GM23248 (cell line): ENCODE results near the gene KCNC1. TPM values are rescaled to one million over a fixed set of nuclear protein-coding genes. Genes with fewer than 3 reads are reported as not detected.

Experiments
- DNase-seq: peaks from one replicate; pipeline ENCODE4 v3.0.0-alpha.2; 2015
- H2AFZ ChIP-seq: fragments of 200-600 bp; sonication (generic); 2 replicates; pipeline ENCODE4 v1.6.1; 2016; ENCODE audit warnings: antibody characterized with exemption
- H3F3A ChIP-seq: fragments of 200-600 bp; sonication (generic); 2 replicates; pipeline ENCODE4 v1.6.1; 2016; ENCODE audit warnings: mild to moderate bottlenecking, antibody characterized with exemption, mixed run types; ENCODE audit not compliant: insufficient read depth
- H3K27ac ChIP-seq: fragments of 200-600 bp; sonication (generic); 2 replicates; pipeline ENCODE4 v1.5.1; 2016; ENCODE audit warnings: mild to moderate bottlenecking
- H3K27me3 ChIP-seq: fragments of 200-600 bp; sonication (generic); replicated peaks from 2 replicates; pipeline ENCODE4 v1.6.1; 2016; ENCODE audit warnings: mild to moderate bottlenecking; ENCODE audit not compliant: insufficient read depth
- H3K36me3 ChIP-seq: fragments of 200-600 bp; sonication (generic); 2 replicates; pipeline ENCODE4 v1.6.1; 2016; ENCODE audit warnings: low read depth, mild to moderate bottlenecking
- H3K4me1 ChIP-seq: fragments of 200-600 bp; sonication (generic); 2 replicates; pipeline ENCODE4 v1.6.1; 2016; ENCODE audit warnings: mild to moderate bottlenecking; ENCODE audit not compliant: insufficient read depth
- H3K4me2 ChIP-seq: fragments of 200-600 bp; sonication (generic); one replicate; pipeline ENCODE4 v1.6.1; 2016; ENCODE audit warnings: mild to moderate bottlenecking; ENCODE audit not compliant: unreplicated experiment
- H3K4me3 ChIP-seq: fragments of 200-600 bp; sonication (generic); 2 replicates; pipeline ENCODE4 v1.5.1; 2016; ENCODE audit warnings: mild to moderate bottlenecking
- H3K79me2 ChIP-seq: fragments of 200-600 bp; sonication (generic); 2 replicates; pipeline ENCODE4 v1.6.1; 2016; ENCODE audit warnings: mild to moderate bottlenecking; ENCODE audit not compliant: insufficient read depth
- H3K9ac ChIP-seq: fragments of 200-600 bp; sonication (generic); 2 replicates; pipeline ENCODE4 v1.6.1; 2016; ENCODE audit warnings: mild to moderate bottlenecking
- H3K9me2 ChIP-seq: fragments of 200-600 bp; sonication (generic); 2 replicates; pipeline ENCODE4 v1.6.1; 2016; ENCODE audit warnings: mixed run types, mild to moderate bottlenecking, moderate library complexity; ENCODE audit not compliant: insufficient read depth
- H3K9me3 ChIP-seq: fragments of 200-600 bp; sonication (generic); one replicate; pipeline ENCODE4 v1.6.1; 2017; ENCODE audit warnings: low read depth
- H4K20me1 ChIP-seq: fragments of 200-600 bp; sonication (generic); 2 replicates; pipeline ENCODE4 v1.6.0; 2016; ENCODE audit not compliant: insufficient read depth
- EZH2 ChIP-seq: fragments of 200-600 bp; sonication (generic); IDR thresholded peaks from 2 replicates; pipeline ENCODE4 v1.6.1; 2018; ENCODE audit warnings: antibody characterized with exemption, mild to moderate bottlenecking; ENCODE audit not compliant: insufficient read depth, poor library complexity, severe bottlenecking
- EZH2phosphoT487 ChIP-seq: fragments of 200-600 bp; sonication (generic); IDR thresholded peaks from 2 replicates; pipeline ENCODE4 v1.6.1; 2018; ENCODE audit warnings: antibody characterized with exemption, moderate library complexity, mild to moderate bottlenecking, low read depth; ENCODE audit not compliant: insufficient read depth
- WGBS, 2 experiments: methylation state at CpG; one replicate each; pipeline ENCODE4 v1.1.6; 2015 to 2017; ENCODE audit warnings: low lambda C conversion rate in 2 of 2, low coverage in 1 of 2; ENCODE audit errors: missing lambda C conversion rate in 2 of 2; 5-methylcytosine and 5-hydroxymethylcytosine counted together
- in situ Hi-C: fragments of 300-500 bp; cut with MboI; formaldehyde crosslinking; loops from 2 replicates; pipeline ENCODE4 v1.15.0; 2020
- polyA plus RNA-seq: library from polyadenylated mRNA; unstranded; fragments of >200 nt; fragmentation: Nextera tagmentation; extraction: Ambion mirVana; gene quantifications from 2 replicates; pipeline ENCODE4 v1.2.1, GENCODE V29; 2016
- total RNA-seq: library from RNA; depleted of rRNA; stranded (reverse); fragments of >200 nt; shearing (Covaris generic); gene quantifications from 2 replicates; pipeline ENCODE4 v1.2.3, GENCODE V29; 2014

The KCNC1 gene
- total and polyA plus RNA-seq, 2 experiments from 2014 or later, result not detected

DNA sequence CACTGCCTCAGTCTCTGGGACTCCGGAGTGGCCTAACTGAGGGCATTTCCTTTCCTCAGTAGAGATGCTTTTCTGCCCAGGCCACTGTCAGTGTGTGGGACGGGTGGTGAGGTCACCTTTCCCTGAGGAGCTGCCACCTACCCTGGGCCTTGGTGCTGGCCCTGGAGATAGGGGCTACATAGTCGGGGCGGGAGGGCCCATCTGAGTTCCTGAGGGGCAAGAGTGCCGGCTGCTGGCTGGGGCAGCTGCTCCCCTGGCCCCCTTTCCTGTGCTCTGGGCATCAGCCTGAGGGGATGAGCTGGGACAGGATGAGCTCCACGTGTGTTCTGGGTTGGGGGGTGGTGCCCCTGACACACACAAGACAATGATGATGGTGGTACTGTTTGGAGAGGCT is 5.4 kb downstream of the KCNC1 start:
- WGBS, 2 experiments, result 28 to 69% methylated on average over 2 to 6 of the region's 6 CpGs
- Histone ChIP-seq H3K4me3 (no peak overlapping the region), H3K27me3 (peaks cover 30% of the 10 kb centered on the region)

GRCh38 chr11:17740649-17741235 is 6.2 kb downstream of the KCNC1 start:
- H3K9ac ChIP-seq, result no peak overlapping the region
- H2AFZ ChIP-seq, result no peak overlapping the region
- peaks cover 4% of the 10 kb centered on the region; the same call in 1 of the 2 replicates for H3K4me1 ChIP-seq
- no peaks in the 10 kb centered on the region for H3K9me2 ChIP-seq
- peaks cover 27% of the 10 kb centered on the region for H3K27me3 ChIP-seq
- TF ChIP-seq EZH2 (no peak), EZH2phosphoT487 (no peak)
- H3K4me3 ChIP-seq, result no peak overlapping the region
- DNase-seq, result no peak
- no peak overlapping the region for H3K4me2 ChIP-seq
- no peaks in the 10 kb centered on the region for H3K79me2 ChIP-seq
- 48 to 60% methylated on average over 7 of the region's 7 CpGs for WGBS, 2 experiments
- no peaks in the 10 kb centered on the region for H3K9me3 ChIP-seq
- H4K20me1 ChIP-seq, result no peaks in the 10 kb centered on the region
- H3F3A ChIP-seq, result no peaks in the 10 kb centered on the region
- in situ Hi-C loops, result no loop called here
- H3K27ac ChIP-seq, result no peak overlapping the region
- H3K36me3 ChIP-seq, result no peaks in the 10 kb centered on the region

More for the DNA sequence above, 5.4 kb downstream of the KCNC1 start:
- no peaks in the 10 kb centered on the region for H3F3A ChIP-seq
- H3K9me3 ChIP-seq, result no peaks in the 10 kb centered on the region
- no peak overlapping the region for H3K4me2 ChIP-seq
- TF ChIP-seq EZH2 (no peak), EZH2phosphoT487 (no peak)
- H3K4me1 ChIP-seq, result peaks cover 4% of the 10 kb centered on the region; the same call in 1 of the 2 replicates
- in situ Hi-C loops, result no loop called here
- H4K20me1 ChIP-seq, result no peaks in the 10 kb centered on the region
- no peak overlapping the region for H3K27ac ChIP-seq
- no peaks in the 10 kb centered on the region for H3K9me2 ChIP-seq
- H3K36me3 ChIP-seq, result no peaks in the 10 kb centered on the region
- H3K79me2 ChIP-seq, result no peaks in the 10 kb centered on the region
- H2AFZ ChIP-seq, result no peak overlapping the region
- H3K9ac ChIP-seq, result no peak overlapping the region
- DNase-seq, result no peak

DNA sequence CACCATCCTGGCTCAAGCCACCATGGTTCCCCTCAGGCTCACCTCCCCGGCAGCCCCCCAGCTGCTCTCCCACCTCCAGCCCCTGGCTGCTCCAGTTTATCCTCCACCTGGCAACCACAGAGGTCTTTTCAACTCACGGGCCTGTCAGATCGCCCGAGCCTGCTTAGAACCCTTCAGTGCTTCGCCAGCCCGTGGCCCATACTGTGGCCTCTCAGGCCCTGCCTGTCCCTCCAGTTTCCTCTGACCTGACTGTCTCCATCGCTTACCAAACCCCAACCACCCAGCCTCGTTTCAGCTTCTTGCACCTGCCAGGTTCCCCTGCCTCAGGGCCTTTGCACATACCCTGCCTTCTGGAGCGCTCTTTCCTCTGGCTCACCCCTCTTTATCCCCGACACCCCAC is 6.9 kb downstream of the KCNC1 start:
- Histone ChIP-seq H3K27ac (no peak overlapping the region), H3K79me2 (no peaks in the 10 kb centered on the region), H3K4me2 (no peak overlapping the region), H3K9ac (no peak overlapping the region), H2AFZ (no peak overlapping the region), H3K36me3 (no peaks in the 10 kb centered on the region), H3K4me3 (no peak overlapping the region), H3F3A (no peaks in the 10 kb centered on the region), H3K4me1 (peaks cover 4% of the 10 kb centered on the region; the same call in 1 of the 2 replicates), H3K27me3 (peaks cover 20% of the 10 kb centered on the region), H3K9me2 (no peaks in the 10 kb centered on the region), H4K20me1 (no peaks in the 10 kb centered on the region), H3K9me3 (no peaks in the 10 kb centered on the region)
- in situ Hi-C loops, result no loop called here
- WGBS, 2 experiments, result 62 to 68% methylated on average over 10 of the region's 10 CpGs
- no peak for DNase-seq
- TF ChIP-seq EZH2 (no peak), EZH2phosphoT487 (no peak)

DNA sequence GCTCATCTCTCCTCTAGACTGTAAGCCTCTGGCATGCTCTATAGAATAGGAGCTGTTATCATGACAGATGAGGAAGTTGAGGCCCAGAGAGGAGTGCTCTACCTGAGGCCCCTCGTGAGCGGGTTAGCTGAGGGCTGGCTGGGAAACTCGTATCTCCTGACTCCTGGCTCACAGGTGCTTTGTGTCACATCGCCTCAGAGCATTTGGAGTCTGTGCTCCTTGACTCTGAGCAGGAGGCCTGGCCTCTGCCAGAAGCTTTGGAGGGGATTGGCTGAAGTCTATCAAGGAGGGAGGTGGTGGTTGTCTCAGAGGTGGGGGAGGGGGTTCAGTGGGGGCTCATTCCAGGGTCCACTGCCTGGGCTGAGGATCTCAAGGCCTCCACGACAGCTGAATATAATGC is 7.4 kb downstream of the KCNC1 start:
- TF ChIP-seq EZH2phosphoT487, result no peak
- TF ChIP-seq EZH2, result no peak
- in situ Hi-C loops, result no loop called here
- Histone ChIP-seq H3K4me3 (no peak overlapping the region), H3K36me3 (no peaks in the 10 kb centered on the region), H2AFZ (no peak overlapping the region), H3K79me2 (no peaks in the 10 kb centered on the region), H3K9me3 (no peaks in the 10 kb centered on the region), H3K4me2 (no peak overlapping the region), H3K27ac (no peak overlapping the region), H4K20me1 (no peaks in the 10 kb centered on the region), H3K27me3 (peaks cover 14% of the 10 kb centered on the region), H3F3A (no peaks in the 10 kb centered on the region), H3K9me2 (no peaks in the 10 kb centered on the region), H3K9ac (no peak overlapping the region), H3K4me1 (peaks cover 4% of the 10 kb centered on the region; the same call in 1 of the 2 replicates)
- DNase-seq, result no peak
- WGBS, 2 experiments, result 61 to 67% methylated on average over 5 of the region's 5 CpGs
